ENCODE measurements around the gene FAM199X.

FAM199X gene

DNA sequence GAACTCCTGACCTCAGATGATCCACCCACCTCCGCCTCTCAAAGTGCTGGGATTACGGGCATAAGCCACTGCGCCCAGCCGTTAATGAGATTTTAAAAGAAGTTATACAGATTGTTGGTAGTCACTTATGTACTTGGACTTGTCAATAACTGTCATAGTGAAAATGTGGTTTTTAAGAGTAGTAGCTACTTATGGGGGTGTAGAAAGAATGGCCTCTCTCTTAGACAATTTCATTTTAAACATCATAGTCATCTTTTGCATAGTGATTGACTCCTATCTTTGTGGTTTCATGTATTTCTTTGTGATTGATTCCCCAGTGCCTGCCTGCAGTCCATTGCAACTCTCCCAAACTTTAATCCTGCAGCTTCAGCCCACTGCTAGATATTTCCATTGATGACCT, 17.4 kb downstream of the FAM199X start:
- TF ChIP-seq, protein P1, sequence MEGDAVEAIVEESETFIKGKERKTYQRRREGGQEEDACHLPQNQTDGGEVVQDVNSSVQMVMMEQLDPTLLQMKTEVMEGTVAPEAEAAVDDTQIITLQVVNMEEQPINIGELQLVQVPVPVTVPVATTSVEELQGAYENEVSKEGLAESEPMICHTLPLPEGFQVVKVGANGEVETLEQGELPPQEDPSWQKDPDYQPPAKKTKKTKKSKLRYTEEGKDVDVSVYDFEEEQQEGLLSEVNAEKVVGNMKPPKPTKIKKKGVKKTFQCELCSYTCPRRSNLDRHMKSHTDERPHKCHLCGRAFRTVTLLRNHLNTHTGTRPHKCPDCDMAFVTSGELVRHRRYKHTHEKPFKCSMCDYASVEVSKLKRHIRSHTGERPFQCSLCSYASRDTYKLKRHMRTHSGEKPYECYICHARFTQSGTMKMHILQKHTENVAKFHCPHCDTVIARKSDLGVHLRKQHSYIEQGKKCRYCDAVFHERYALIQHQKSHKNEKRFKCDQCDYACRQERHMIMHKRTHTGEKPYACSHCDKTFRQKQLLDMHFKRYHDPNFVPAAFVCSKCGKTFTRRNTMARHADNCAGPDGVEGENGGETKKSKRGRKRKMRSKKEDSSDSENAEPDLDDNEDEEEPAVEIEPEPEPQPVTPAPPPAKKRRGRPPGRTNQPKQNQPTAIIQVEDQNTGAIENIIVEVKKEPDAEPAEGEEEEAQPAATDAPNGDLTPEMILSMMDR (IDR thresholded peaks at IDR 0.05; ENCODE audit: insufficient read depth, low read depth, low read length, missing control alignments), result no peak
- DNase-seq (ENCODE audit: low read depth), result no peak

DNA sequence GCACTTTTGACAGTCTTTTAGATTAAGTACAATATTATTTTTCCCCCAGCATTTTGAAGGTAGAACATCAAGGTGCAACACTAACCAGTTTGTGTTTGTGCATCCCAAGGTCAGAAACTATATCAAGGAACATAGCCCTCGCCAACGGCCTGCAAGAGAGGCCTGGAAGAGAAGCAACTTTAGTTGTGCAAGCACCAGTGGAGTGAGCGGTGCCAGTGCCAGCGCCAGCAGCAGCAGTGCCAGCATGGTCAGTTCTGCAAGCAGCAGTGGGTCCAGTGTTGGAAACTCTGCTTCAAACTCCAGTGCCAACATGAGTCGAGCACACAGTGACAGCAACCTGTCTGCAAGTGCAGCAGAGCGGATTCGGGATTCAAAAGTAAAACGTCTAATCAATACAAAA, 21.7 kb downstream of the FAM199X start:
- TF ChIP-seq, protein P1 (IDR thresholded peaks at IDR 0.05; ENCODE audit: insufficient read depth, low read depth, low read length, missing control alignments), result no peak
- DNase-seq (ENCODE audit: low read depth), result no peak
- no peak overlapping the region for H3K4me3 ChIP-seq (ENCODE audit: low read length)

More for the DNA sequence above, 17.4 kb downstream of the FAM199X start:
- H3K4me3 ChIP-seq (ENCODE audit: low read length), result no peak overlapping the region

DNA sequence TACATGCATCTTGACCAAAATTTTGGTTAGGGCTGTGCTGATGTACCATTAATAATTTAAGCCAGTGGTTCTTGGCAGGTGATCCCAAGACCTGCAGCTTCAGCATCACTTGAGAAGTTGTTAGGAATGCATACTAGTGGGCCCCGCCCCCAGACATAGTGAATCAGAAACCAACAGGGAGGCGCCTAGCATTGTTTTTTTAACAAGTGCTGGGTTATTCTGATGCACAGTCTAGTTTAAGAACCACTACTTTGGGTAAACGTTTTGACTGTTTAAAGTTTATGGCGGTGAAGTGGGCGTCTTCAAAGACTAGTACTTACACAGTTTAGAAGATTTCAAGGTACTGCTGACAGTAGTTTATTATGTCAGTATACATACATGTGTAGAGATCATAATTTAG, 23.6 kb downstream of the FAM199X start:
- DNase-seq (ENCODE audit: low read depth), result peak; percentile 33
- no peak overlapping the region for H3K4me3 ChIP-seq (ENCODE audit: low read length)
- TF ChIP-seq, protein P1 (IDR thresholded peaks at IDR 0.05; ENCODE audit: insufficient read depth, low read depth, low read length, missing control alignments), result no peak

DNA sequence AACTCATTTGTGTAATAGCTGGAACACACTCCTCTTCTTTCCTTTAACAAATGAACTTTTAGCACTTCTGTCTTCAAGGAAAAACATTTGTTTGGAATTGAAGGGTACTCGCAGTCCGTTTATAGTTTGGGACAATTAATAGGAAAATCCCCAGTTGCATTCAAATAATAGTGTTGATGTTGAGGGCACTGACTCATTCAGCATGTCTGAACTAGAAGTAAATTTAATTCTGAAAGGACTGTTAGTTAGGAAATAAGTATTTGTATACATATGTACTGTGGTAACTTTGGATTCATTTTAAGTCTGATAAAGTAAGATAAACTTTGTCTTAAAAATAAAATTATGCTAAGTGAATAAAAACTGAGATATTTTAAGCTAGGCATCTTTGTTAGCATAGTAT, 27.2 kb downstream of the FAM199X start:
- no peak overlapping the region for H3K4me3 ChIP-seq (ENCODE audit: low read length)
- peak; percentile 36 for DNase-seq (ENCODE audit: low read depth)
- TF ChIP-seq, protein P1 (IDR thresholded peaks at IDR 0.05; ENCODE audit: insufficient read depth, low read depth, low read length, missing control alignments), result no peak

DNA sequence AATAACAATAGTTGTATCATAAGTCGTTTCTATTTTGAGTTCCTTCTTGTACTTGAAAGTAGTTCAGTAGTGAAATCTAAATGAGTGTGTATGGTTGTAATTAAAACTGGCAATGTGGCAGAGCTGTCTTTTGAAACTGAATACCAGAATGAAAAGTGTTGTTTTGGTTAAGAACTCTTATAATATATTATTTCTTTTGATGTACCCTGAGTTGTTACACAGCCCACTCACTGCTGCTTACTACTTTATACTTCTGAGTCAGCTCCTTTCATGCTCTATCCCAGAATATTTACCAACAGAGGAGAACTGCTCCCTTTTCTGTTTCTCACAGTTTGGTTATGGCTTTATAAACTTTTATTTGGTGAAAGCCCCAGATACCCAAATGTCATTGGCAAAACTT, 28.8 kb downstream of the FAM199X start:
- TF ChIP-seq, protein P1 (IDR thresholded peaks at IDR 0.05; ENCODE audit: insufficient read depth, low read depth, low read length, missing control alignments), result no peak
- H3K4me3 ChIP-seq (ENCODE audit: low read length), result no peak overlapping the region
- no peak for DNase-seq (ENCODE audit: low read depth)

DNA sequence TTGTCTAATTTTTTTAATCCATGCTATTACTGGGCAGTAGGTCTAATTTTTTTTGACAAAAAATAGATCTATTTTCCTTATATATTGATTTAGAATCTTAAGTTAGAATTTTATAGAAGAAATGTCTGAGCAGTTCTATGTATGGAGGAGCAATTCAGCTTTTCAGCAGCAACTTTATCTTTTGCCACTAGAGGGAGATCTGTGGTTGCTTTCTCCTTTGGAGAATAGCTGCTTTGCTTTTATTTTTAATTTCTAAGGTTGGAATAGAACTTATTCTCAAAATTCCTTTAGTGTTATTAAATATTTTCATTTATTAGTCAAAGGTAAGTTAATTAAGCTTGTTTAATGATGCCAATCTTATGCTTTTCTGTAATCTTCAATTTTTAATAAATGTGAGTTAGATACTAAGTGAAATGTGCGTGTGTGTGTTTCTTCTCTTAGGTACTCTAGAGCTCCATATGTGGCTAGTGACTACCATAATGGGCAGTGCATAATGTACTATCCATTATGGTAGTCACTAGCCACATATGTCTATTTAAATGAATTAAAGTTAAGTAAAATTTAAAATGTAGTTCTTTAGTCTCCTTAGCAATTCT, 29.3 kb downstream of the FAM199X start:
- no peak overlapping the region for H3K4me3 ChIP-seq (ENCODE audit: low read length)
- DNase-seq (ENCODE audit: low read depth), result peak; percentile 34
- TF ChIP-seq, protein P1 (IDR thresholded peaks at IDR 0.05; ENCODE audit: insufficient read depth, low read depth, low read length, missing control alignments), result peak; percentile 64

DNA sequence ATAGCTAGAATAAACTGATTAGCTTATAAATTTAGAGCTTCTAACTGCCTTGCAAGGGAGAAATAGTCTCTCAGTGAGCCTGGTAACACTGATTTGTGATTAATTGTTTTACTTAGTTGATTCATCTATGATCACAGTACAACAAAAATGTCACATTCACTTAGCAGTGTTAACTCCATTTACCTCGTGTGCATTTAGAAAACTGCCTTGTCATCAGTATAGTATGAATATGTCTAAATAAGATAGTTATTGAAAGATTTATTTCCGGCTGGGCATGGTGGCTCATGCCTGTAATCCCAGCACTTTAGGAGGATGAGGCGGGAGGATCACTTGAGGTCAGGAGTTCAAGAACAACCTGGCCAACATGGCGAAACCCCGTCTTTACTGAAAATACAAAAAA, 39.3 kb downstream of the FAM199X start:
- TF ChIP-seq, protein P1 (IDR thresholded peaks at IDR 0.05; ENCODE audit: insufficient read depth, low read depth, low read length, missing control alignments), result no peak
- no peak for DNase-seq (ENCODE audit: low read depth)
- H3K4me3 ChIP-seq (ENCODE audit: low read length), result no peak overlapping the region
